Breast epithelium (tissue), 4 donors: ENCODE measurements around the gene ISX. TPM values are rescaled to one million over a fixed set of nuclear protein-coding genes. Genes with fewer than 3 reads are reported as not detected.

Experiments used
- DNase-seq, 2 donors: peaks; one replicate each; pipeline ENCODE4 v3.0.0-alpha.2; 2019; ENCODE audit warnings: low spot score in 2 of 2
- H3K27ac ChIP-seq, 2 donors: fragments of 200-600 bp; sonication (generic) in 1 of 2; one replicate each; pipeline ENCODE4 v1.5.1; 2016 to 2019; ENCODE audit warnings: mild to moderate bottlenecking in 1 of 2
- H3K27me3 ChIP-seq, 2 donors: fragments of 200-600 bp; sonication (generic) in 1 of 2; one replicate each; pipeline versions ENCODE4 v1.5.1 to v1.6.0; 2017 to 2019; ENCODE audit warnings: control low read depth in 1 of 2, mild to moderate bottlenecking in 1 of 2
- H3K36me3 ChIP-seq: fragments of 200-600 bp; one replicate; pipeline ENCODE4 v1.5.1; 2019
- H3K4me1 ChIP-seq, 2 donors: fragments of 200-600 bp; sonication (generic); one replicate each; pipeline ENCODE4 v1.5.1; 2016 to 2019; ENCODE audit warnings: control low read depth in 1 of 2
- H3K4me3 ChIP-seq, 3 donors: fragments of 200-600 bp; sonication (generic); 1 replicate in 2 of 3; 2 replicates in 1 of 3; pipeline ENCODE4 v1.5.1; 2016 to 2019; ENCODE audit warnings: mild to moderate bottlenecking in 3 of 3, moderate library complexity in 2 of 3
- H3K9me3 ChIP-seq, 2 donors: fragments of 200-600 bp; sonication (generic) in 1 of 2; one replicate each; pipeline ENCODE4 v1.5.1; 2016 to 2019; ENCODE audit warnings: control low read depth in 1 of 2
- POLR2A ChIP-seq: fragments of 450-650 bp; IDR thresholded peaks from one replicate; pipeline ENCODE4 v1.6.1; 2016; ENCODE audit warnings: antibody characterized with exemption, mild to moderate bottlenecking, moderate library complexity
- POLR2AphosphoS5 ChIP-seq, 3 donors: sonication (generic); formaldehyde crosslinking; IDR thresholded peaks; one replicate each; pipeline ENCODE4 v1.6.1; 2017; ENCODE audit warnings: antibody characterized with exemption in 3 of 3
- intact Hi-C: fragments of 100-400 bp; cut with DNase I; formaldehyde crosslinking; loops from one replicate; pipeline ENCODE4 v1.15.1; 2023; ENCODE audit warnings: low total_unique reads
- total RNA-seq, 3 donors: library from RNA; depleted of rRNA; stranded (reverse); fragments of >200 nt; gene quantifications; one replicate each; pipeline ENCODE4 v1.1.0, GENCODE V29; 2016
- TF ChIP-seq, protein P1 (sequence below), 3 donors: fragments of 450-650 bp; IDR thresholded peaks; one replicate each; pipeline ENCODE4 v1.5.1; 2016 to 2017; ENCODE audit warnings: antibody characterized with exemption in 3 of 3, mild to moderate bottlenecking in 3 of 3, moderate library complexity in 3 of 3

Gene ISX
- total RNA-seq, 3 donors from 2014 or later, result under 0.01 TPM; not detected in 2

DNA sequence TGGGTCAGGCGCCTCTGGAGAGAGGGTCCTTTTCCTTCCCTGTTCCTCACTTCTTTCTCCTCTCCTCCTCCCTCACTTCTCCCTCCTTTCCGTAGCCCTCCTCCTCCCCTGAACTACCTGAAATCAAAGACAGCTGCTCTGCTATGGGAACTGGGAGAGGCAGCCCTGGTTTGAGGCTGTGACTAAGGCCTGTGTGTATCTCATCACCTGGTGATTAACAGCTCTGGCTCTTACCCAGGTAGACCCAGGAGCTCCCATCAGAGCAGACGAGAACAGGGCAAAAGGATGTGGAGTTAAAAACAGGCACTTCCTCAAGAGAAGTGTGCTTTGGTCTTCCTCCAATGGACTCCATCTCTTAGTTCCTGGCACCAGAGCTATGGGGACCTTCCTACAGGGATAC is 5.8 kb downstream of the ISX start:
- Histone ChIP-seq H3K4me1 (no peaks in the 10 kb centered on the region), H3K4me3 (no peak overlapping the region), H3K9me3 (no peaks in the 10 kb centered on the region), H3K27ac (no peak overlapping the region), H3K27me3 (peaks cover 0 to 6% of the 10 kb centered on the region in 2 donors), H3K36me3 (no peaks in the 10 kb centered on the region)
- DNase-seq, result no peak
- TF ChIP-seq, protein P1, sequence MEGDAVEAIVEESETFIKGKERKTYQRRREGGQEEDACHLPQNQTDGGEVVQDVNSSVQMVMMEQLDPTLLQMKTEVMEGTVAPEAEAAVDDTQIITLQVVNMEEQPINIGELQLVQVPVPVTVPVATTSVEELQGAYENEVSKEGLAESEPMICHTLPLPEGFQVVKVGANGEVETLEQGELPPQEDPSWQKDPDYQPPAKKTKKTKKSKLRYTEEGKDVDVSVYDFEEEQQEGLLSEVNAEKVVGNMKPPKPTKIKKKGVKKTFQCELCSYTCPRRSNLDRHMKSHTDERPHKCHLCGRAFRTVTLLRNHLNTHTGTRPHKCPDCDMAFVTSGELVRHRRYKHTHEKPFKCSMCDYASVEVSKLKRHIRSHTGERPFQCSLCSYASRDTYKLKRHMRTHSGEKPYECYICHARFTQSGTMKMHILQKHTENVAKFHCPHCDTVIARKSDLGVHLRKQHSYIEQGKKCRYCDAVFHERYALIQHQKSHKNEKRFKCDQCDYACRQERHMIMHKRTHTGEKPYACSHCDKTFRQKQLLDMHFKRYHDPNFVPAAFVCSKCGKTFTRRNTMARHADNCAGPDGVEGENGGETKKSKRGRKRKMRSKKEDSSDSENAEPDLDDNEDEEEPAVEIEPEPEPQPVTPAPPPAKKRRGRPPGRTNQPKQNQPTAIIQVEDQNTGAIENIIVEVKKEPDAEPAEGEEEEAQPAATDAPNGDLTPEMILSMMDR (IDR thresholded peaks at IDR 0.05), result no peak
- no peak for TF ChIP-seq POLR2AphosphoS5 (IDR thresholded peaks at IDR 0.05)
- no peak for TF ChIP-seq POLR2A
- intact Hi-C loops, result no loop called here

DNA sequence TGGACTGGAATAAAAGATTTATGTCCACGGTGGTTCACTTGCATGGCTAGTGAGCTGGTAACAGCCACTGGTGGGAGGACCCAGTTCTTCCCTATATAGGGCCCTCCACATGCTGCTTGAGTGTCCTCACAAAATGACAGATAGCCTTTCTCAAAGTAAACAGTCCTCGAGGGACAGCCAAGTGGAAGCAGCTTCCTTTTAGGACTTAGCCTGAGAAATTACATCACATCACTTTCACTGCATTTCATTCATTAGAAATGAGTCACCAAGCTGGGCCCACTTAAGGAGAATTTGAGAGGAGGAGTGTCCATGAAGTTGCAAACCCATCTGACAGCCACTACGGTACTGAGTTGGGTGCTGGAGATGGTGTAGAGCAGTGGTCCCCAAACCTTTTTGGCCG is 7.0 kb downstream of the ISX start:
- Histone ChIP-seq H3K36me3 (no peaks in the 10 kb centered on the region), H3K27me3 (peaks cover 0 to 9% of the 10 kb centered on the region in 2 donors), H3K27ac (no peak overlapping the region), H3K4me3 (no peak overlapping the region), H3K9me3 (no peaks in the 10 kb centered on the region), H3K4me1 (no peaks in the 10 kb centered on the region)
- intact Hi-C loops, result no loop called here
- no peak for TF ChIP-seq POLR2AphosphoS5 (IDR thresholded peaks at IDR 0.05)
- TF ChIP-seq, protein P1 (IDR thresholded peaks at IDR 0.05), result no peak
- no peak for TF ChIP-seq POLR2A
- DNase-seq, result no peak

DNA sequence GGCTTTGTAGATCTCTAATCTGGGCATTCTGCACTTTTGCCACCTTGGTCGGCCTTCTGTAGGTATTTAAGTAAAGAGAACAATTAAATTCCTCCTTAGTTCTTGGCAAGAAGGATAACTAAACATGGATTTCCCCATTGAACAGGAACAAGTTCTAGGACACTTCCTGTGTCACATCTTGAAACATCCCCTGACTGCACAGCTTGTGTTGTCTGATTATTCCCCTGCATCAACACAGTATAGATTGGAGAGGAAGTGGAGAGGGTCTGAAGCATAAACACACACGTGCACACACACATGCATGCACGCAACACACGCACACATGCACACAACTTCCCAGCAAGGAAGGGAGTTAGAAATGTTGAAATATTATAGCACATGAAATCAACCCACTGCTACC is 8.6 kb downstream of the ISX start:
- H3K9me3 ChIP-seq, result no peaks in the 10 kb centered on the region
- DNase-seq, result no peak
- no peaks in the 10 kb centered on the region for H3K4me1 ChIP-seq
- TF ChIP-seq POLR2AphosphoS5 (IDR thresholded peaks at IDR 0.05), result no peak
- TF ChIP-seq POLR2A, result no peak
- TF ChIP-seq, protein P1 (IDR thresholded peaks at IDR 0.05), result no peak
- no peak overlapping the region for H3K27ac ChIP-seq
- H3K36me3 ChIP-seq, result no peaks in the 10 kb centered on the region
- H3K27me3 ChIP-seq, result peaks cover 0 to 9% of the 10 kb centered on the region in 2 donors
- H3K4me3 ChIP-seq, result no peak overlapping the region
- intact Hi-C loops, result no loop called here

DNA sequence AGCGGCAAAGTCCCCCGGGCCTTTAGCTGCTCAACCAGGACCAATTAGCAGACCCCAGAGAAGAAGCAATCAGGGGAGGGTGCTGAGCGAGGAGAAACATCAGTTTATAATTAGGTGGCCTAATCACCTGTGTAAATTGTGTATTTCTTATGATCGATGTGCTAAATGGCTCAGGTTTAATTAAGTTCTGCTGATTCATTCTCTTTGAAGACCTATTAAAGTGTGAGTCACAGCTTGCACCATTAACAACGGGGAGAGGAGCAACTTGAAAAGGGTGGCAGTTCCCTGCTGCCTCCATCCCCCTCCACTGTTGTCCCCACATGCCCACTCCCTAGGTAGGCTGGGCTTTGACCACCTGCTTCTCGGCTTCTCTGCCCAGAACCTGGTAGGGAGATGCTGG is 10.7 kb downstream of the ISX start:
- peaks cover 0 to 9% of the 10 kb centered on the region in 2 donors for H3K27me3 ChIP-seq
- H3K4me3 ChIP-seq, result no peak overlapping the region
- H3K27ac ChIP-seq, result no peak overlapping the region
- no peak for DNase-seq
- H3K4me1 ChIP-seq, result no peaks in the 10 kb centered on the region
- no peaks in the 10 kb centered on the region for H3K9me3 ChIP-seq
- TF ChIP-seq POLR2AphosphoS5 (IDR thresholded peaks at IDR 0.05), result no peak
- no peak for TF ChIP-seq POLR2A
- TF ChIP-seq, protein P1 (IDR thresholded peaks at IDR 0.05), result no peak
- intact Hi-C loops, result no loop called here
- H3K36me3 ChIP-seq, result no peaks in the 10 kb centered on the region

DNA sequence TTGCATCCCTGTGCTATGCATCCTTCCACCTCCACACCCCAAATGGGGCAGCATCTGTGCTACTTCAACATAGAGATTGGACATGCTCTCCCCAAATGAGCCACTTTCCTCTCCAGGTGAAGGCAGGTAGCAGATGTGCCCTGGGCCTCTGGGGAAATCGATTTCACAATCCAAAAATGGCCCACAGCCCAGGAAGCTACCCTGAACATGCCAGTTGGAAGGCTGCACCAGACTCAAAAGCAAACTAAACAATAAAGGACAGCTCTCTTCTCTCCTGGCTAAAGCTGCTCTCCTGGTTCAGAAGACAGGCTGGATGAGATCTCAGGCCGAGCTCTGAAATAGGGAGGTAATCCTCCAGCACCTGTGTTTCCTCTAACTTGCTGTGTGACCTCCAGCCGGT is 19.7 kb downstream of the ISX start:
- Histone ChIP-seq H3K36me3 (no peaks in the 10 kb centered on the region), H3K27me3 (peaks cover 0 to 3% of the 10 kb centered on the region in 2 donors)
- intact Hi-C loops, result no loop called here

More for the DNA sequence above, 19.7 kb downstream of the ISX start:
- Histone ChIP-seq H3K4me3 (no peak overlapping the region), H3K9me3 (no peaks in the 10 kb centered on the region), H3K4me1 (no peaks in the 10 kb centered on the region), H3K27ac (no peak overlapping the region)
- TF ChIP-seq POLR2A, result no peak
- TF ChIP-seq POLR2AphosphoS5 (IDR thresholded peaks at IDR 0.05), result no peak
- TF ChIP-seq, protein P1 (IDR thresholded peaks at IDR 0.05), result no peak
- DNase-seq, result no peak
